Fibroblast of skin of scalp (primary cell): ENCODE results near the gene TUBE1. TPM values are rescaled to one million over a fixed set of nuclear protein-coding genes. Genes with fewer than 3 reads are reported as not detected.
"Not testable (repeated sequence)": the region's sequence is repeated elsewhere in the genome, so short reads cannot be mapped to it uniquely, and the experiment has no call there.

Experiments
- DNase-seq: peaks from one replicate; pipeline ENCODE4 v3.0.0-alpha.2; 2013
- polyA plus RNA-seq, 2 experiments: library from polyadenylated mRNA; unstranded; fragments of 120-200 nt; gene quantifications; one replicate each; pipeline ENCODE4 v1.2.1, GENCODE V29; 2013; ENCODE audit not compliant: insufficient read length in 2 of 2

TUBE1 gene
- 29.5 TPM for polyA plus RNA-seq (2013, experiment 1 of 2; ENCODE audit: insufficient read length)
- polyA plus RNA-seq (2013, experiment 2 of 2; ENCODE audit: insufficient read length), result 31.9 TPM

DNA sequence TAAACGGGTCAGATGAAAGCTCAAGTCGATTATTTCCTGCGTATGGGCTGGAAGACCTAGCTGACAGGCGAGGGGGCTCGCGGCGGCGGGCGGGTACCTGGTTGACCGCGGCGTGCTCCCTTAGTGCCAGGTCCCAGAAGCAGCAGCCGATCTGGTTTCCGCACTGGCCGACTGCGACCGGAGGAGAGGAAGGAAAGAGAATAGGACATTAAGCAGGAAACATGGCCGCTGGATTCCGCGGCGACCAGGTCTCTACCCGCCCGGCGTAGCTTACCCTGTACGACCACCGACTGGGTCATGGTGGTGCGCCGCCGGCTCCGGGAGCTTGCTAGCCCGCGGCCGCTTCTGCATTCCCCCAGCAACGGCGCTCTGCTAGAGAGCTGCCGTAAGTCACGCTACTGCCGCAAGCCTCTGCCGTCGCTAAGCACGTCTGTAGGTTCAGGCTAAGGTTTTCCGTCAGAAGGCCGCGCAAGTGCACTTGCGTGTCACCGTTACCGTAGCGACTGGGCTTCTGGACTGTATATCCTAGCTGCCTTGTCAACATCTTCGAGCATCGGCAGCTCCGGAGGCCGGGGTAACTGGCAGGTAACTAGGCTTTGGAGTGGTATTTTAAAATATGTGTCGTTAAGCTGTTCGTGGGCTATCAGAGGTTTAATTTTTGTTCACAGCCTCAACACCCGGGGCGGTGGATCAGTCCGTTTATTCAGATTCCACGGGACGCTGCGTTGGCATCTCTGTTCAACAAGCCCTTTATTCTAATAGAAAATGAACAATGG is at the start of gene TUBE1, which contains the start of gene FAM229B:
TSS of gene TUBE1 (minus strand) at position 347 of the 776 bp plus-strand sequence. CDS start at position 299, 48 bp downstream.
TSS of gene FAM229B (plus strand) at position 456 of the 776 bp plus-strand sequence. CDS start 11,693 bp downstream, outside the sequence.
- peak; percentile 97 for DNase-seq

DNA sequence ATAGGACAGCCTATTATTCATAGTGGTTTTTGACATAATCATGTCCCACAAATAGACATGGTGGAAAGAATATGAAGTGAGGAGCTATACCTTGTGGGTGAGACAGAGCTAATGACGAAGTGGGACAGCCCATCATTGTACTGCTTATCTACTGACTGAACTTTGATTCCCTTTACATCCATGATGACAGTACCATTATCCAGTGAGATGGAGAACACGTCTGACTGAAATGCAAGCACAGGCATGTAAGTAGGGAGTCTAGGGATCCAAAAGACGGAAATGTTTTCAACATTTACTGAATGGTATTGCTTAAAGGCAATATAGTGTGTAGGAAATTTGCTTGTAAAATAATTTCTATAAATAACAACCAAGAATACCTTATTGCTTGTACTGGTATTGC is 43.6 kb upstream of the TUBE1 start:
- DNase-seq, result no peak

GRCh38 chr6:112128208-112128607 is 40.9 kb upstream of the TUBE1 start:
- no peak for DNase-seq

DNA sequence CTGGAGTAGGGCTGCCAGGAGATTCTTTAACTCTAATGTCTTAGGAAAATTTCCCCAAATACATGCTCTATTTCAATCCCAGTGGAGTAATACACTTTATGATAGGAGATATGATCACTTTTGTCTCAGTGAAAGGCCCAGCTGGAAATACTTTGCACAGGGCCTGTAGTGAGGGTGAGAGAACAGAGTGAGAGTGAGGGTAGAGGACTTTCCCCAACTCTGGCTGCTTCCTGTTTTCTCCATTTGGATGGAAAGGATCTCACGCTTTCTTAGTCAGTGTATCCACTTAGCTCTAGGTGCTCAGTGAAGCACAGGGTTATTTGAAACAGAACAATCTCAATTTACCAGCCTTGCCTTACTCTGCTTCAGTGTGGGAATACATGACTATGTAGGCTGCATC is 36.7 kb upstream of the TUBE1 start:
- no peak for DNase-seq

DNA sequence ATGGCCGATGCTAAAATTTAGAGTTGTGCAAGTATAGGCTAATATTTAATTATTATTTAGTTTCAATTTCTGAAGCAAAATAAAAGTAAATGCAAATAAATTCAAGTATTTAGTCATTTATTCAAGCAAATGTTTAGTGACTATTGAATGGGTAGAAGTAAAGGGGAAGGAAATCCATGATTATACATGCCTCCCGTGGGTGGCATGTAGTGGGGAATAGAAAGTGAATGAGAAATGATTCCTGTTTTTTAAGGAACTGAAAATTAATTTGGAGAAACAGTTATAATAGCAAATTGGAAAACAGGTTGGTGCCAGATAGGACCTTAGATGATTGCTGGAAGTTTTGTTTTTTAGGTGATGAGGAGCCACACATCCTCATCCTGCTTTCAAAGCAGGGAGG is 35.5 kb upstream of the TUBE1 start:
- DNase-seq, result no peak

DNA sequence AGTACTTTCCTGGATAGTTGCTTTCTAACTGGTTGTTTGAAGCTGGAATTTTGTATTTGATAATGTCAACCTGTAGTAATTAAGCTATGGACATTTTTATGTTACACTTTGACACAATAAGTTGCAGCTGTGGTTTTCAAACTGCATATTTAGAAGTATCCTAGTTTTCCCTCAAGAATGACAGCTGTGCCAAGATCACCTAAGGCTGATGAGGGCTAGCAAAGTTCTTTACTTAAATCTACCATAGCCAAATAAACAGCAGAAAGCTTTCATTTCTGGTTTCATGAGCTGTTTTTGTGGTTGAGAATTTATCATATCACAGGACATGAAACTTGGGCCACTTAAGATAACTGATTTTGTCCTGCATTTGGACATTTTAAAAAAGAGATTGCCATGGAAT is 30.8 kb upstream of the TUBE1 start:
- no peak for DNase-seq

GRCh38 chr6:112117554-112117953 is 30.3 kb upstream of the TUBE1 start:
- peak; percentile 3 for DNase-seq

DNA sequence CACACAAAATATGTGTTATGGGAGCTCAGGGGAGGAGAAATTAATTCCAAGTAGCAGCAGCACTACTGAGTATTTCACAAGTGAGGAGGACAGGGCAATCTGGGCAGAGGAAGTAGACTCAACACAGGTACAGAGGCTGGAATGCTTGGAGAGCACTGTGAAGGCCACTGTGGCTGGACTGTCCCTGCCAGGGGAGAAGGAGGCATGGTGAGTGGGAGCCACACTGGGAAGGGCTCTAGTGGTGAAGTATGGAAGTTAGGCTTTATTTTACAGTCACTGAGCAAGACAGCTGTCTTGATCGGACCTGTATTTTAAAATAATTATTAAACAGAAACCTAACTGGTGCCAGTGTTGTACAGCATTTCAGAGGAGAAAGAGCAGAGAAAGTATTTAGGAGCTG is 28.9 kb upstream of the TUBE1 start:
- no peak for DNase-seq

- DNase-seq, result no peak
Measured at GRCh38 chr6:112114577-112115223, 27.4 kb upstream of the TUBE1 start.

DNA sequence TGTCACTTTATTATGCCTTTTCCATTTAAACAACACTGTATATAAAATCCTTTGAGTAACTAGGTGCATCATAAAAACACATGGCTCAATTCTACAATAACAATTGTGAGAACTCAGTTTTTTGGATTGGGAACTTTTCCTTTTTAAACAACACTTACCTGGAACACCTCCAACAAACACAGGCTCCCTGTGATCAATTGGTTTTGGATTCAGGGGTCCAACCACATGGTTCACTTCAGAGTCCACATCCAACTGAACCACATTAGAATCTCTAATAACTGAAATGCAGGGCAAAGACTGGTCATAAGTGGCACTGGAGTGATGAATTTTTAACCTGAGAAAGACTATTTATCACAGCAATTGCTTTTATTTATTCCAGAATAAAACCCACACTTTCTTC is 26.6 kb upstream of the TUBE1 start:
- DNase-seq, result no peak

DNA sequence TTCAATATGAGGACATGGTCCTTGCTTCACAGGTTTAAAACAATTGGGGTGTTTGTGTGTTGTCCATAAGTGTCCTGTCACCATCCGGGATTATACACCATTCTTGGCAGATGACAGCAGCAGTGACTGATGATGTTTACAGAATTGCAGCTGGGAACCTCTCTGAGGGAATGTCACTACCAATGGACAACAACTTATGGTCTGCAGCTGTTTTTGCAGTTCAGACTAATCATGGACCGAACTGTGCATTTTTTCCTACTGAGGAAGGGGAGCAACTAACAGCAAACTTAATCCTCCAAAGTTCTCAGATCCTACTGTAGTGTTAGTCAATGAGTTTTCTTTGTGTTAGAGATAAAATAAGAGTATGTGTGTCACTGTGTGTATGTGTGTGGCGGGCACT is 26.1 kb upstream of the TUBE1 start:
- DNase-seq, result no peak

- DNase-seq, result no peak
Measured at GRCh38 chr6:112109262-112109661, 22.0 kb upstream of the TUBE1 start.

DNA sequence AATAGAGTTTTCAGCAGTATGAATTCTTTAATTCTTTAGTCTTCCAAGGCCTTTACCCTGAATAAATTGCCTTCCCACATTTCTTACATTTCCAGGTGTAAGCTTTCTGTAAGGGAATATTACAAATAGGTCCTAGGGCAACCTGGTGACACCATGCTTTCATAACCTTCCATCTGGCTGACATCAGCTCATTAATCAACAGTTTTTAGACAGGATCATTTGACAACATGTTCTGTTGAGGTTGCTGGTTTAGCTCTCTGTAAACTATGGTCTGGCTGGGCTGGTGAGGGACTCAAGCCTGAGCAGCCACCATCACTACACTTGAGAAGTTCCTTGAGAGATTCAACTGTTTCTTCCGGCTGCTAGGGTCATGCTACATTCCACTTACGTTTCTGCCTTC is 19.3 kb upstream of the TUBE1 start:
- DNase-seq, result no peak

DNA sequence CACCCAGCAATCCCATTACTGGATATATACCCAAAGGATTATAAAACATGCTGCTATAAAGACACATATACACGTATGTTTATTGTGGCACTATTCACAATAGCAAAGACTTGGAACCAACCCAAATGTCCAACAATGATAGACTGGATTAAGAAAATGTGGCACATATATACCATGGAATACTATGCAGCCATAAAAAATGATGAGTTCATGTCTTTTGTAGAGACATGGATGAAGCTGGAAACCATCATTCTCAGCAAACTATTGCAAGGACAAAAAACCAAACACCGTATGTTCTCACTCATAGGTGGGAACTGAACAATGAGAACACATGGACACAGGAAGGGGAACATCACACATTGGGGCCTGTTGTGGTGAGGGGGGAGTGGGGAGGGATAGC is 18.7 kb upstream of the TUBE1 start:
- not testable (repeated sequence) for DNase-seq

GRCh38 chr6:112100561-112100960 is 13.3 kb upstream of the TUBE1 start:
- no peak for DNase-seq

GRCh38 chr6:112096901-112097300 is 9.6 kb upstream of the TUBE1 start:
- DNase-seq, result no peak

GRCh38 chr6:112087916-112088315 is 634 bp upstream of the TUBE1 start:
- peak; percentile 7 for DNase-seq

DNA sequence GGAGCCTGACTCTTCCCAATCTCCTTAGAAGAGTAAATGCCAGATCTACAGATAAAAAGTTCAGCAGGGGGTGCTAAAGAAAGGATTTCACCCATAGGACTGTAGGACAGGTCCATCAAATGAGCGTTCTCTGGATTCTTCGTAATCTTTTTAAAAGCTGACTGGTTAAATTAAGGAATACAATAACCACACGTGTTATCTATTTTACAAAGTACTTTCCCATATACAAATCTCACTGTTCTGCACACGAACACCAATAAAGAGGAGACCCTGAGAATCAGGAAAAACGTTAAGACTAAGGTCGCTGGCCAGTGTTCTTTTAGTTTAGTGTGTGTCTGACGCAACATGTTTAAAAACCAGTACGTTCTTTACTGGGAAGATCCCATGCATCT is 542 bp downstream of the TUBE1 start:
- DNase-seq, result peak; percentile 68

DNA sequence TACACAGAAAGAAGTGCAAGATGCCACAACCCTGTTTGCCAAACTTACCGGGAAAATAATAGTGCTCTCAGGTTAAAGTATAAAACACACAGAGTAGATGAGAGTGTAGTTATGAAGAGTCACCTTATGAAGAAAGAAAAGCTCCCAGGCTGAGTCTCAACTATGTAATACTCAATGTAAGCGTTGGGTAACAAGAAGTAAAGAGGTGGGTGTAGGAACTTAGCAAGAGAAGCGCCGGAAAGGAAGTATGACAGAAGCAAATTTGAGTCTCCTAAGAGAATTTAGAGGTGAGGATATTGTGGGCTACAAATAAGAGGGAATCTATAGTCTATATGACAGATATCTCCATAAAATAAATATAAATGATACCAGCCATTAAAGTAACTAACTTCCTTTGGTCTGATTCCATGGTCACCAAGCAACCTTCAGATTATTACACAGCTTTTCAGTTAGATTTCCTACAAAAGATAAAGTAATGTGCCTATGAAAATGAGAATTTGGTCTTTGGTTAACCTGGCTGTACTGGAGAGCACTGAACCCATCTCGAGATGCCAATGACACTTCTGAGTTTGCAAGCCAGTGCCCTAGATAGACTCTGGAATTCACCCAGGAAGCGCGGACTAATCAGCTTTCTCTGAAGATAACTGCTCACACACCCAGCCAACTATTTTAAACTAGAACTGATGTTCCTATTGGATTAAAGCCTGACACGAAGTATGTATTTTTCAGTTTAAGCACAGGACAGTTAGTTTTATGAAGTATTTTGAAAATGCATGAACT is 1.8 kb downstream of the TUBE1 start:
- no peak for DNase-seq

GRCh38 chr6:112081569-112081968 is 5.7 kb downstream of the TUBE1 start:
- no peak for DNase-seq

- DNase-seq, result no peak
Measured at GRCh38 chr6:112066606-112067005, 20.7 kb downstream of the TUBE1 start.

- DNase-seq, result no peak
Measured at GRCh38 chr6:112065426-112065986, 21.8 kb downstream of the TUBE1 start.

- DNase-seq, result no peak
Measured at GRCh38 chr6:112062966-112063365, 24.3 kb downstream of the TUBE1 start.
